ENCODE data around the gene DOCK2. TPM values are rescaled to one million over a fixed set of nuclear protein-coding genes. Genes with fewer than 3 reads are reported as not detected.

Gene DOCK2
- total RNA-seq, 1 donor from 2014 or later, result 108 TPM

DNA sequence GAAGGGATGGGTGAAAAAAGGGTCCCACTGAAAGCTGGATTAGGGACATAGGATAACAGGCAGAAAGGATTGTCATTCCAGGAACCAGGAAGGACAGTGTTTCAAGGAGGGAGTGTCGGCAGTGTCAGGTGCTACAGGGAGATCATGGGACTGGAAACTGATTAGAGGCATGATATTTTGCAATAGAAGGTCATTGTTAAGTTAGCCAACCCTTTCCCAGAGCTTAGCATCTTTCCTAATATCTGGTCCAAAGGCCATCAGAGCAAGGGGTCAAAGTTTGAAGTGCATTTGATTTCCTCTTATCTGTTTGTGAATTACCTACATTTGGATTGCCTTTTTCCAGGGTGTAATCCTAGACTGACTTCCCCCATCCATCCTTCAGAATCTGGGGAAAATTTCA is 91.3 kb downstream of the DOCK2 start:
- Histone ChIP-seq H3K27me3 (ENCODE audit: low read depth) (no peaks in the 10 kb centered on the region), H3K36me3 (peaks cover 4% of the 10 kb centered on the region), H3K27ac (no peak overlapping the region), H3K4me1 (no peaks in the 10 kb centered on the region), H3K4me3 (no peak overlapping the region), H3K9me3 (no peaks in the 10 kb centered on the region)
- DNase-seq (no peak), ATAC-seq (no peak)
- no peak for TF ChIP-seq CTCF (IDR thresholded peaks at IDR 0.05)
- intact Hi-C loops (cut with DNase I), result no loop called here

DNA sequence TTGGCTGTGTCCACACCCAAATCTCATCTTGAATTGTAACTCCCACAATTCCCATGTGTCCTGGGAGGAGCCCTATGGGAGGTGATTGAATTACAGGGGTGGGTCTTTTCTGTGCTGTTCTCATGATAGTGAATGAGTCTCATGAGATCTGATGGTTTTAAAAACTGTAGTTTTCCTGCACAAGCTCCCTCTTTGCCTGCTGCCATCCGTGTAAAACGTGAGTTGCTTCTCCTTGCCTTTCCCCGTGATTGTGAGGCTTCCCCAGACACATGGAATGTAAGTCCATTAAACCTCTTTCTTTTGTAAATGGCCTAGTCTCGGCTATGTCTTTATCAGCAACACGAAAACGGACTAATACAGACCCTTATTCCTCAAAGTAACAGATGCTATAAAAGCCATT is 94.1 kb downstream of the DOCK2 start:
- intact Hi-C loops (cut with DNase I), result no loop called here

GRCh38 chr5:169732841-169733240 is 95.8 kb downstream of the DOCK2 start:
- ATAC-seq, result no peak
- intact Hi-C loops (cut with DNase I), result no loop called here
- no peaks in the 10 kb centered on the region for H3K27me3 ChIP-seq (ENCODE audit: low read depth)
- no peaks in the 10 kb centered on the region for H3K4me1 ChIP-seq
- no peak for DNase-seq
- H3K9me3 ChIP-seq, result no peaks in the 10 kb centered on the region
- H3K27ac ChIP-seq, result no peak overlapping the region
- no peak overlapping the region for H3K4me3 ChIP-seq
- no peak for TF ChIP-seq CTCF (IDR thresholded peaks at IDR 0.05)
- H3K36me3 ChIP-seq, result no peaks in the 10 kb centered on the region

More for the DNA sequence above, 94.1 kb downstream of the DOCK2 start:
- Histone ChIP-seq H3K27me3 (ENCODE audit: low read depth) (no peaks in the 10 kb centered on the region), H3K36me3 (no peaks in the 10 kb centered on the region), H3K27ac (no peak overlapping the region), H3K4me3 (no peak overlapping the region), H3K9me3 (no peaks in the 10 kb centered on the region), H3K4me1 (no peaks in the 10 kb centered on the region)
- TF ChIP-seq CTCF (IDR thresholded peaks at IDR 0.05), result no peak
- DNase-seq (no peak), ATAC-seq (no peak)

- no peak for TF ChIP-seq CTCF (IDR thresholded peaks at IDR 0.05)
- ATAC-seq (no peak), DNase-seq (no peak)
- intact Hi-C loops (cut with DNase I), result no loop called here
- no peaks in the 10 kb centered on the region for H3K36me3 ChIP-seq
- H3K27ac ChIP-seq, result no peak overlapping the region
- H3K27me3 ChIP-seq (ENCODE audit: low read depth), result no peaks in the 10 kb centered on the region
- no peak overlapping the region for H3K4me3 ChIP-seq
- no peaks in the 10 kb centered on the region for H3K9me3 ChIP-seq
- H3K4me1 ChIP-seq, result no peaks in the 10 kb centered on the region
Measured at GRCh38 chr5:169735913-169736312, 98.8 kb downstream of the DOCK2 start.

DNA sequence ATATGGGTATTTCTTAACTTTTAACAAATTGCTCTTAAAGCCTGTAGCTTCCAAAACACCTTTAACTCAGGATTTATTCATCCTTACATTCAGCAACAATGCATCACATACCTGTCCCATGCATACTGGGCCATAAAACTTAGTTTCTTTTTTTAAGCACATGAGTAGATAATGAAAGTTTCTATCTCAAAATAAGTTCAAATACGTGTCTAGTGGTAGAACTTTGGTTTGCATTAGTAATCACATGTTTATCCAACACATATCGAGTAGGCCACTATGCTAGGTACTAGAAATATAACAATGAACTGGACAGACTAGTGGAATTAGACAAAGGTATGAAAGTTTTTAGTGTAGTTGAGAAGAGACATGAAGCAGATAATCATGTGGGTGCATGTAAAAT is 99.6 kb downstream of the DOCK2 start:
- Histone ChIP-seq H3K9me3 (no peaks in the 10 kb centered on the region), H3K4me1 (no peaks in the 10 kb centered on the region), H3K4me3 (no peak overlapping the region), H3K27ac (no peak overlapping the region), H3K27me3 (ENCODE audit: low read depth) (no peaks in the 10 kb centered on the region), H3K36me3 (no peaks in the 10 kb centered on the region)
- no peak for DNase-seq
- intact Hi-C loops (cut with DNase I), result no loop called here
- ATAC-seq, result no peak
- no peak for TF ChIP-seq CTCF (IDR thresholded peaks at IDR 0.05)

- DNase-seq, result no peak
- Histone ChIP-seq H3K27me3 (ENCODE audit: low read depth) (no peaks in the 10 kb centered on the region), H3K4me3 (no peak overlapping the region), H3K27ac (no peak overlapping the region), H3K36me3 (peaks cover 5% of the 10 kb centered on the region), H3K4me1 (no peaks in the 10 kb centered on the region), H3K9me3 (no peaks in the 10 kb centered on the region)
- no peak for ATAC-seq
- TF ChIP-seq CTCF (IDR thresholded peaks at IDR 0.05), result no peak
- intact Hi-C loops (cut with DNase I), result no loop called here
Measured at GRCh38 chr5:169740435-169740834, 103.4 kb downstream of the DOCK2 start.
